ENCODE data around the gene VEZT.
"Not testable (repeated sequence)": the region's sequence is repeated elsewhere in the genome, so short reads cannot be mapped to it uniquely, and the experiment has no call there.

Gene VEZT

GRCh38 chr12:95185072-95185471 is 32.5 kb upstream of the VEZT start:
- DNase-seq (ENCODE audit: low read depth, low spot score) = no peak
- Histone ChIP-seq H3K36me3 (ENCODE audit: control insufficient read depth, insufficient read depth, low read length) (no peaks in the 10 kb centered on the region), H3K27me3 (ENCODE audit: control insufficient read depth, insufficient read depth, low read length) (no peaks in the 10 kb centered on the region), H3K4me1 (ENCODE audit: control insufficient read depth, insufficient read depth, low read length) (no peaks in the 10 kb centered on the region), H3K27ac (ENCODE audit: low read length) (no peak overlapping the region), H3K9me3 (ENCODE audit: control insufficient read depth, insufficient read depth, low read length) (no peaks in the 10 kb centered on the region), H3K4me3 (ENCODE audit: low read length) (no peak overlapping the region)
- WGBS (ENCODE audit: insufficient coverage, insufficient read length) = no CpG with 5 or more reads among the region's 8 CpGs

DNA sequence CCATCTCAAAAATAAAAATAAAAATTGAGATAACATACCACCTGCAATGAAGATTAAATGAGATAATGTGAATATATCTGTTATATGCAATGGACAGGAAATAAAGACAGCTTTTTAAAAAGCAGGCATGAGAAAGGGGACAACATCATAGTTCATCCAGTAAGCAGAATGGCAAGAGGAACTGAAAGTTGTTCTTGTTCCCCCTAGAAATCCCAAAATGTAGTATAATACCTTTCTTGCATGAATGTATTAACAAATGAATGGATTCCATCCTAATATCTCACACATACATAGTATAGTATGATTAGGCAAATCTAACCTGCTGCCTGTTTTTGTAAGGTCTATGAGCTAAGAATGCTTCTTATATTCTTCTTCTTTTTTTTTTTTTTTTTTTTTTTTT is 31.8 kb upstream of the VEZT start:
- Histone ChIP-seq H3K9me3 (ENCODE audit: control insufficient read depth, insufficient read depth, low read length) (no peaks in the 10 kb centered on the region), H3K27ac (ENCODE audit: low read length) (no peak overlapping the region), H3K27me3 (ENCODE audit: control insufficient read depth, insufficient read depth, low read length) (no peaks in the 10 kb centered on the region), H3K4me3 (ENCODE audit: low read length) (no peak overlapping the region), H3K36me3 (ENCODE audit: control insufficient read depth, insufficient read depth, low read length) (no peaks in the 10 kb centered on the region), H3K4me1 (ENCODE audit: control insufficient read depth, insufficient read depth, low read length) (no peaks in the 10 kb centered on the region)
- DNase-seq (ENCODE audit: low read depth, low spot score) = no peak

GRCh38 chr12:95187865-95188415 is 29.7 kb upstream of the VEZT start:
- no peak for DNase-seq (ENCODE audit: low read depth, low spot score)
- Histone ChIP-seq H3K27ac (ENCODE audit: low read length) (no peak overlapping the region), H3K36me3 (ENCODE audit: control insufficient read depth, insufficient read depth, low read length) (no peaks in the 10 kb centered on the region), H3K4me1 (ENCODE audit: control insufficient read depth, insufficient read depth, low read length) (no peaks in the 10 kb centered on the region), H3K27me3 (ENCODE audit: control insufficient read depth, insufficient read depth, low read length) (no peaks in the 10 kb centered on the region), H3K4me3 (ENCODE audit: low read length) (no peak overlapping the region), H3K9me3 (ENCODE audit: control insufficient read depth, insufficient read depth, low read length) (no peaks in the 10 kb centered on the region)
- no CpG with 5 or more reads among the region's 5 CpGs for WGBS (ENCODE audit: insufficient coverage, insufficient read length)

GRCh38 chr12:95191060-95191696 is 26.4 kb upstream of the VEZT start:
- Histone ChIP-seq H3K27me3 (ENCODE audit: control insufficient read depth, insufficient read depth, low read length) (no peaks in the 10 kb centered on the region), H3K4me3 (ENCODE audit: low read length) (no peak overlapping the region), H3K9me3 (ENCODE audit: control insufficient read depth, insufficient read depth, low read length) (no peaks in the 10 kb centered on the region), H3K27ac (ENCODE audit: low read length) (no peak overlapping the region), H3K36me3 (ENCODE audit: control insufficient read depth, insufficient read depth, low read length) (no peaks in the 10 kb centered on the region), H3K4me1 (ENCODE audit: control insufficient read depth, insufficient read depth, low read length) (no peaks in the 10 kb centered on the region)
- WGBS (ENCODE audit: insufficient coverage, insufficient read length) = no CpG with 5 or more reads among the region's 1 CpG
- DNase-seq (ENCODE audit: low read depth, low spot score) = no peak

GRCh38 chr12:95192271-95192670 is 25.3 kb upstream of the VEZT start:
- no peaks in the 10 kb centered on the region for H3K36me3 ChIP-seq (ENCODE audit: control insufficient read depth, insufficient read depth, low read length)
- no peaks in the 10 kb centered on the region for H3K4me1 ChIP-seq (ENCODE audit: control insufficient read depth, insufficient read depth, low read length)
- H3K4me3 ChIP-seq (ENCODE audit: low read length) = no peak overlapping the region
- no peaks in the 10 kb centered on the region for H3K9me3 ChIP-seq (ENCODE audit: control insufficient read depth, insufficient read depth, low read length)
- H3K27ac ChIP-seq (ENCODE audit: low read length) = no peak overlapping the region
- no peaks in the 10 kb centered on the region for H3K27me3 ChIP-seq (ENCODE audit: control insufficient read depth, insufficient read depth, low read length)
- DNase-seq (ENCODE audit: low read depth, low spot score) = no peak

GRCh38 chr12:95193139-95193538 is 24.5 kb upstream of the VEZT start:
- Histone ChIP-seq H3K27ac (ENCODE audit: low read length) (no peak overlapping the region), H3K27me3 (ENCODE audit: control insufficient read depth, insufficient read depth, low read length) (no peaks in the 10 kb centered on the region), H3K4me1 (ENCODE audit: control insufficient read depth, insufficient read depth, low read length) (no peaks in the 10 kb centered on the region), H3K36me3 (ENCODE audit: control insufficient read depth, insufficient read depth, low read length) (no peaks in the 10 kb centered on the region), H3K9me3 (ENCODE audit: control insufficient read depth, insufficient read depth, low read length) (no peaks in the 10 kb centered on the region), H3K4me3 (ENCODE audit: low read length) (no peak overlapping the region)
- no peak for DNase-seq (ENCODE audit: low read depth, low spot score)
- WGBS (ENCODE audit: insufficient coverage, insufficient read length) = no CpG with 5 or more reads among the region's 3 CpGs

DNA sequence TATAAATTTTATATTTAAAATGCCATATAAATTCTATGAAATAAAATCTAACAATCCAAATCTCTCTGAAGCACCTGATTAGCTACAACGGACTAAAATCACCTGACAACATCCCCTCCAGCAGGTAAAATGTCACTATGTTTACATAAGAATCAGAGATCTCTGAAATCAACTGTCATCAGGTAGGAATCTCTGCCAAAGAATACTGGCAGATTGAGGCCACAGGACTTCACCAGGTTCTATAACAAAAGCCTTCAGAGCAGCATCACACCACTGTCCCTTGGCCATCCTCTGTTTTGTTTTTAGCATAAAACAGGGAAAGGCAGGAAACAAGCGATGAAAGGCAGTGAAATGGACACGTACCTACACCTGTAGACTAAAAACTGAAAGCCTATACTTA is 22.5 kb upstream of the VEZT start:
- Histone ChIP-seq H3K36me3 (ENCODE audit: control insufficient read depth, insufficient read depth, low read length) (no peaks in the 10 kb centered on the region), H3K4me1 (ENCODE audit: control insufficient read depth, insufficient read depth, low read length) (no peaks in the 10 kb centered on the region), H3K27ac (ENCODE audit: low read length) (no peak overlapping the region), H3K27me3 (ENCODE audit: control insufficient read depth, insufficient read depth, low read length) (no peaks in the 10 kb centered on the region), H3K4me3 (ENCODE audit: low read length) (no peak overlapping the region), H3K9me3 (ENCODE audit: control insufficient read depth, insufficient read depth, low read length) (no peaks in the 10 kb centered on the region)
- WGBS (ENCODE audit: insufficient coverage, insufficient read length) = no CpG with 5 or more reads among the region's 3 CpGs
- DNase-seq (ENCODE audit: low read depth, low spot score) = no peak

- not testable (repeated sequence) for H3K27me3 ChIP-seq (ENCODE audit: control insufficient read depth, insufficient read depth, low read length); H3K36me3 ChIP-seq (ENCODE audit: control insufficient read depth, insufficient read depth, low read length); DNase-seq (ENCODE audit: low read depth, low spot score); H3K9me3 ChIP-seq (ENCODE audit: control insufficient read depth, insufficient read depth, low read length); H3K4me1 ChIP-seq (ENCODE audit: control insufficient read depth, insufficient read depth, low read length); H3K4me3 ChIP-seq (ENCODE audit: low read length); H3K27ac ChIP-seq (ENCODE audit: low read length)
- no CpG with 5 or more reads among the region's 7 CpGs for WGBS (ENCODE audit: insufficient coverage, insufficient read length)
Observed at GRCh38 chr12:95196875-95197569, 20.6 kb upstream of the VEZT start.

DNA sequence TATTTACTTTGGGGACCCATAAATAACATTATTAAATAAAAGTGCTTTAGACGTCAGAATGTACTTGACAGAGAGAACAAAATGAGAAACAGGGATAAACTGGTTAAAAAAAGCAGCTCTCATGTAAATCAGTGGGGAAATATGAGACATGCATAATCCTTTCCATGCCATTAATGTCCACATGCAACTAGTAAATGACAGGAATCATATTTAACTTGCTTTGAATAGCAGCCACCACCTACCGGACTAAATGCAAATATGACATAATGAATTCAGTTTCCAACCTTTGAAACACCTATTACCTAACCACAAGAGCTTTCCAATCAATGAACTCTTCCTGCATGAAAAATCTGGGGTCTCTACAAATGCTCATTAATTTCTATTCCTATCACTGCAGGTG is 20.0 kb upstream of the VEZT start:
- WGBS (ENCODE audit: insufficient coverage, insufficient read length) = no CpG with 5 or more reads among the region's 2 CpGs
- H3K27me3 ChIP-seq (ENCODE audit: control insufficient read depth, insufficient read depth, low read length) = no peaks in the 10 kb centered on the region
- no peaks in the 10 kb centered on the region for H3K9me3 ChIP-seq (ENCODE audit: control insufficient read depth, insufficient read depth, low read length)
- no peak overlapping the region for H3K4me3 ChIP-seq (ENCODE audit: low read length)
- H3K4me1 ChIP-seq (ENCODE audit: control insufficient read depth, insufficient read depth, low read length) = peaks cover 1% of the 10 kb centered on the region; the same call in 1 of the 2 replicates
- no peaks in the 10 kb centered on the region for H3K36me3 ChIP-seq (ENCODE audit: control insufficient read depth, insufficient read depth, low read length)
- no peak overlapping the region for H3K27ac ChIP-seq (ENCODE audit: low read length)
- no peak for DNase-seq (ENCODE audit: low read depth, low spot score)

- H3K36me3 ChIP-seq (ENCODE audit: control insufficient read depth, insufficient read depth, low read length) = no peaks in the 10 kb centered on the region
- H3K4me3 ChIP-seq (ENCODE audit: low read length) = no peak overlapping the region
- no peaks in the 10 kb centered on the region for H3K27me3 ChIP-seq (ENCODE audit: control insufficient read depth, insufficient read depth, low read length)
- H3K27ac ChIP-seq (ENCODE audit: low read length) = peak overlapping the region; percentile 61
- no CpG with 5 or more reads among the region's 4 CpGs for WGBS (ENCODE audit: insufficient coverage, insufficient read length)
- DNase-seq (ENCODE audit: low read depth, low spot score) = no peak
- peaks cover 1% of the 10 kb centered on the region; the same call in 1 of the 2 replicates for H3K4me1 ChIP-seq (ENCODE audit: control insufficient read depth, insufficient read depth, low read length)
- no peaks in the 10 kb centered on the region for H3K9me3 ChIP-seq (ENCODE audit: control insufficient read depth, insufficient read depth, low read length)
Observed at GRCh38 chr12:95198914-95199313, 18.7 kb upstream of the VEZT start.

Measured in iPS DF 6.9 (cell line).